Measurements from ENCODE around the gene POLR2L.

The POLR2L gene

DNA sequence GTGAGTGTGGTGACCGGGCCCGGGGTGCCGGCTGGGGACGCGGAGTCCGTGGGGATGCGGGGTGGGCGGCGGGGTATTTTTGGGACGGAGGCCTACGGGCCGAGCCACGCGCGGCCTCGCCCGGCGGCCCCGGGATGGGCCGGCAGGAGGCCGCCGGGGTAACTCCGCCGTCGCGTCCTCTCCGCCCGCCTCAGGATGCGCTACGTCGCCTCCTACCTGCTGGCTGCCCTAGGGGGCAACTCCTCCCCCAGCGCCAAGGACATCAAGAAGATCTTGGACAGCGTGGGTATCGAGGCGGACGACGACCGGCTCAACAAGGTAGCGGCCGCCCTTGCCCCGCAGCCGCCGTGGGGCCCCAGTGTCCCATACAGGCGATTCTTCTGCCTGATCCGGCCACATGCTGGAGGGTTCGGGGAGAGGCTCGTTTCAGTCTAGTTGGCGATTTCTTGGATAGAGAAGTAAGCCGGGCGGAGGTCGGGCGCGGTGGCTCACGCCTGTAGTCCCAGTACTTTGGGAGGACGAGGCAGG is 32.2 kb downstream of the POLR2L start:
- no peak for DNase-seq (ENCODE audit: low read depth)

DNA sequence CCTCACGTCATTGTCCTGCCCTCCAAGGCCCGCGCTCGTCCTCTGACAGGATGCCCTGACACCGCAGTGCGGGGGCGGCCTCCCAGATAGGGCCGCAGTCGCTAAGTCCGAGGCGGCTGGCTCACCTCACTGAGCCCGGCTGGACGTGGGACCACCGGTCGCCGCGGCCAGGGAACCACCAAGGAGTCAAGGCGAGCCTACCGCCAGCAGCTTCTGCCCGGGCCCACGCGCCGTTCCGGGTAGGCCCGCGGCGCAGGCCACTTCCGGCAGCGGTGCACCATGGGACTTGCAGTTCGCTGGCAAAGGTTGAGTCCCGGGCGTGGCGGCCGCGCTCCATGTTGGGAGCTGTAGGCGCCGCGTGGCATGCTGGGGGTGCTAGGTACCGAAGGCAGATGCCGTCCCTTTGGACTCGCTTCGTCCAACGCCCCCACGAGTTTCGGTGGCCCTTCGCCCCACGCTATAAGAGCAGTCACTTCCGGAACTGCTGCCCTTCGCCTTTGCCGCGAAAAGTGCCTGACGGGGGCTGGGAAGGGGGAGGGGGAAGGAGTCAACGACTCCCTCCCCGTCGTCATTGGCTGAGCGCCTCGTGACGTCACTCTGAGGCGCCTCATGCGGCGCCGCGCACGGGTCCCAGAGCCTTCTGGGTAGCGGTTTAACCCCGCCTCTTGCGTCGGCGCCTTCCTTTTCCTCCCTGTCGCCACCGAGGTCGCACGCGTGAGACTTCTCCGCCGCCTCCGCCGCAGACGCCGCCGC is 32.9 kb downstream of the POLR2L start, which contains the start of gene RPLP2:
Gene RPLP2 (plus strand): TSS at position 681 of the 753 bp plus-strand sequence. CDS start 268 bp downstream, outside the sequence.
- peak; percentile 96 for DNase-seq (ENCODE audit: low read depth)

DNA sequence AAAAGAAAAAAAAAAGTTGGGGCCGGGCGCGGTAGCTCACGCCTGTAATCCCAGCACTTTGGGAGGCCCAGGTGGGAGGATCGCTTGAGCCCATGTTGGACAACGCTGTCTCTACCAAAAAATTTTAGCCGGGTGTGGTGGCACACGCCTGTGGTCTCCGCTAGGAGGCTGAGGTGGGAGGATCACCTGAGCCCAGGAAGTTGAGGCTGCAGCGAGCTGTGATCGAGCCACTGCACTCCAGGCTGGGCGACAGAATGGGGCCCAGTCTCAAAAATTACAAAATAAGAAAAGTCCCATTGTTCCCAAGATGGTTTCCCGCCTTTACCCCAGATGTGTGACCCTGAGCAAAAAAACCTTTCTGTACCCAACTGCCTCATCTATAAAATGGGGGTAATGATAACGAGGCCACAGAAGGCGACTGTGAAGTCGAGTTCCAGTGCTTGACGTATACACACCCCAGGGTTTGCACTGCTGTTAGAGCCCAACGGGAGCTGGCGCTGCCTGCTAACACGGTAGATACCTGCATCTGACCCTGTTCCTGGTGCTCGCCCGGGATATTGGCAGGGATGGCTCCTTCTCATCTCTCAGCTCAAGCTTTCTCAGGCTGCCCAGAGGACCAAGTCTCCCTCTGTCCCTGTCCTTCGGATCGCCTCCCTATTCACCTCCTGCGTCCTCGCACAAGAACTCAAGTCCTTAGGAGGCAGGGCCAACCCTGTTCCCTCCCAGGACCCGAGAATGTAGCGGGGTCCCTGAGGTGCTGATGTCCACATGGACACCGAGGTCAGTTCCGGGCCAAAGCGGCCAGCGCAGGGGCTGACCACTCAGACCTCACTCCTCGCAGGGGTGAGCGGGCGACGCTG is 33.7 kb downstream of the POLR2L start:
- DNase-seq (ENCODE audit: low read depth), result no peak

DNA sequence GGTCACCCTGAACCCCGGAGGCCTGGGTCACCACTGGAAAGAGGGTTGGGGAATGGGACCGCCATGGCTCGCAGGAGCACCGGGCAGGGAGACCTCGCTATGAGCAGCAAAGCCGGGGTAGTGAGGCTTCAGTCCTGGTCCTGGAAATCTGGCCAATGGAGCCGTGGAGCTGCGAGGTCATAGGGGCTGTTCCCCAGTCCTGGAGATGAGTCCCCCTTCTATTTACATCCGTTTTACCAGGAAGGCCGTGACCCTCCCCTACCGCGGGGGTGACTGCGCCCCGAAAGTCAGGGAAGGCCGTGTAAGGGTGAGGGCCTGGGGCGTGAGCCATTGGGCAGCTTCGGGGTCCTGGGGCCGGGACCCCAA is 37.7 kb downstream of the POLR2L start:
- DNase-seq (ENCODE audit: low read depth), result no peak

DNA sequence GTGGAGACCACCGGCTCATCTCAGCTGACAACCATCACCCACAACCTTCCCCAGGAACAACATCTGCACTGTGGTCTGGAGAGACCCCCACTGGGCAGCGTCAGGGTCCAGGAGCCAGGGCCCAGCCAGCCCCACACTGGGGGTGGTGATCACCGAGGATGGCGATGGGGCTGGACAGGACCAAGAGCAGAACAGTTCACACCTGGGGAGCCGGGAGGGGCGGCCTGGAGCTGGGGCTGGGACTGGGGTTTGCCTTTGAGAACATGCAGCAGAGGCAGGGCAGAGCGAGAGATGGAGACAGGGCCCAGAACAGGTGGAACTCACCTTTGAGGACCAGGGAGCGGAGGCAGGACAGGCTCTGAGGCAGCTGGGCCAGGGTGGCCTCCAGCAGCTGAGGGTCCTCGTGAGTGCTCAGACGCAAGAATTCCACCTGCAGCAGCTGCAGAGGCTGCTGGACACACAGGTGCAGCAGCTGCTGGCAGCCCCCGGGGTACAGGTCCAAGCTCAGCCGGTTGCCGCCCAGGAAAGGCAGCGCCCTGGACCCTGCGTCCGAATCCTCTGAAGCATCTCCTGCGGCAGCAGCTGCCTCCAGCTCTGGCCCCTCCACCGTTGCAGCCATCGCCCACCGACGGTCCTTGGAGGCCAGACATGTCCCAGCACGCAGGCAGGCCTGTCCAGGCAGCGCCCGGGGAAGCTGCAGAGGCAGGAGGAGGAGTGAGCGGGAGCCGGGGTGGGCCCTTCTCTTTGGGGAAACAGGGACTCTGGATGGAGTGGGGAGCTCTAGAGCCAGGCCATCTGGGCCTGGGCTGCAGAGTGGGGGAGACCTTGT is 38.3 kb downstream of the POLR2L start:
- DNase-seq (ENCODE audit: low read depth), result no peak

DNA sequence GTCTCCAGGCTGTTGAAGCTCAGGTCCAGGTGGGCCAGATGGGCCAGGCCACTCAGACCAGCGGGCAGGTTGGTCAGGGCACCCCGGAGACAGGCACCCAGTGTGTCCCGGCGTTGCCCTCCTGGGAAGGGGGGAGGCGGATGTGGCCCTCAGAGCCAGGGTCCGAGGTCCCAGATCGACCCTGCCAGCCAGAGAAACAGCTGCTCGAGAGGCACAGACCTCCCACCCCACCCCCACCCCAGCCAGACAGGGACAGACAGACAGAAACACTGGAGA is 38.9 kb downstream of the POLR2L start:
- no peak for DNase-seq (ENCODE audit: low read depth)

DNA sequence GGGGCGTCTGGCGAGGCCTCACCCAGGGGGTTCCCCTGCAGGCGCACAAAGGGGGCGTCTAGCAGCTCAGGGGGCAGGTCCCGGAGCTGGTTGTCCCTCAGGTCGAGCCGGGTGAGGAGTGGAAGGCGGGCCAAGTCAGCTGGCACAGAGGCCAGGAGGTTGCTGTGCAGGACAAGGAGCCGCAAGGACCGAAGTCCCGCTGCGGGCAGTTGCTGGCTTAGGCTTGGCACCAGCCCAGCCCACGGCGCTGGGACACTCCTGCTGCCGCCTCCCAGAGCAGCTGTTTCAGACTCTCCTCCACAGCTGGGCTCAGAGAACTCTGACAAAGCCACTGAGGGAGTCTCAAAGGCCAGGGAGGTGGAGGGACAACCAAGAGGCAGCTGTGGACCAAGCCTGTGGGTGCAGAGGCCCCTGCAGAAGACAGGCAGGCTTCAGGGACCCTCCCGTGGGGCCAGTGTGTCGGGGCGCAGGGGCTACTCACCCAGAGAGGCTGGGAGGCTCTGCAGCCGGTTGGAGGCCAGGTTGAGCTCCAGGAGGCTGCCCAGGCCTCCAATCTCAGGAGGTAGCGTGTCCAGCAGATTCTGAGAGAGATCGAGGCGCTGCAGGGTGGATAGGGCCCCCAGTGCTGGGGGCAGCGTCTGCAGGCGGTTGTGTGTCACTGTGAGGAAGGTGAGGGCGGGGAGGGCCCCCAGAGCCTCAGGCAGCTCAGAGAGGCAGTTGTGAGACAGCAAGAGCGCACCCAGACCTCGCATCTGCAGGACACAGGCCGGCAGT is 39.4 kb downstream of the POLR2L start:
- no peak for DNase-seq (ENCODE audit: low read depth)

DNA sequence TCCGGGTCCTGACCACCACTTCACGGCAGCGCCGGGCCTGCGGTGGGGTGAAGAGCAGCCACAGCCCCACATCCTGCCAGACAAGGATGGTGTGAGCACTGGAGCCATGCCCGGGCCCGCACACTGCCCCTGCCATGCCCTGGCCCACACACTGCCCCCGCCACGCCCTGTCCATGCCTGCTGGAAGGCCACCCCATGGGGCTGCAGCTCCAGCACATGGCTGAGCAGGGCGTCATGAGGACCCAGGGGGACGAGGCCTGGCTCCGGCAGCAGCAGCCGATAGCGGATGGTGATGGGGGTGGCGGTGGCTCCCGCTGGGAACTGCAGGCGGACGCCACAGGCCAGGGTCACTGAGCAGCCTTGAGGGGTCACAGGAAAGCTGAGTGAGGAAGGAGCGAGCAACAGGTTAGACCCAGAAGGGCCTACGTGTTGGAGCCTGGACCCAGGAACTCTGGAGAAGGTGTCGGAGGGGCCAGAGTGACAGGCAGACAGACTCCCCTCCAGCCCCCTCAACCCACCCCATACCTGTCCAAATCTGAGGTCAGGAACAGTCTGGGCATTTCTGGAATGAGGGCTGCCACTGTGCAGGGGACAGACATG is 40.2 kb downstream of the POLR2L start:
- no peak for DNase-seq (ENCODE audit: low read depth)

DNA sequence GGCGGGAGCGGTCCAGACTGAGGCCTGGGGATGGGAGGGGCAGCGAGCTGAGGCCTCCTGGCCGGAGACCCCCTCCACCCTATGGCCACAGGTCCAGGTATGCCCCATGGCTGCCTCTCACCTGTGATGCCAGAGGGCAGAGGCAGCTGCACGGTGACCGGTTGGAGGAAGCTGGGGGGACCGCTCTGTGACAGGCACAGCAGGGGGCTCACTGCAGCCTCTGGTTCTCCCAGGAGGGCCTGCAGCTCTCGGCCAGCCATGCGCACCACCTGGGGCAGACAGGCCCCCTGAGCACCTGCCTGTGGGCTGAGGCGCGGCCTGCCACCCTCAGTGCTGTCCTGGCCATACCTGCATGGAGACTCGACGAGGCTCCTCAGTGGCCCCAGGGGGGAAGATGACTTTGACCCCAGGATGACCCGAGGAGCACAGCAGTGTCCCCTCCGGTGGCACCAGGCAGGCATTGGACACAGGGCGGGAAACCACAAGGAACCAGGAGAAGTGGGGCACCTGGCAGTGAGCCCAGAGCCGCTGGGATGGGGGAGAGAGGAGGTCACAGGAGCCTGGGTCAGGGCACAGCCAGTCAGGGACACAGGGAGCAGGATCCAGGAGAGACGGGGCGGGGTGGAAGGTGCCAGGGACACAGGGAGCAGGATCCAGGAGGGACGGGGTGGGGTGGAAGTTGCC is 41.1 kb downstream of the POLR2L start:
- no peak for DNase-seq (ENCODE audit: low read depth)

DNA sequence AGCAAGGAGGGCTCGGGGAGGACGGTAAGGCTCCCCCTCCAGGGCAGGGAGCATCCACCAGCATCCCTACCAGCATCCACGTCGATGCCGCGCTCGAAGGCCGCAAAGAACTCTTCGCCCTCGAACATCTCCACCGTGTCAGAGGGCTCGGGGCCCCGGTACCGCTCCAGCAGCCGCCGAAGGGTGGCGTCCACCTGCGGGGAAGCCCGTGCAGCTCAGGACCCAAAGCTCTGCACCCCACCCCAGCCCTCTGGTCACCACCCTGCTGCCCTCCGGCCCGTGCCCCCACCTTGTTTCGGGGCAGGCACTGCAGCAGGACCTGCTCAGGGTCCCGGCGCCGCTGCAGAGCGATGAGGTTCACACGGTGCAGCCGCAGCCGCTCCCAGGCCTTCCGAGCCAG is 41.9 kb downstream of the POLR2L start:
- no peak for DNase-seq (ENCODE audit: low read depth)

DNA sequence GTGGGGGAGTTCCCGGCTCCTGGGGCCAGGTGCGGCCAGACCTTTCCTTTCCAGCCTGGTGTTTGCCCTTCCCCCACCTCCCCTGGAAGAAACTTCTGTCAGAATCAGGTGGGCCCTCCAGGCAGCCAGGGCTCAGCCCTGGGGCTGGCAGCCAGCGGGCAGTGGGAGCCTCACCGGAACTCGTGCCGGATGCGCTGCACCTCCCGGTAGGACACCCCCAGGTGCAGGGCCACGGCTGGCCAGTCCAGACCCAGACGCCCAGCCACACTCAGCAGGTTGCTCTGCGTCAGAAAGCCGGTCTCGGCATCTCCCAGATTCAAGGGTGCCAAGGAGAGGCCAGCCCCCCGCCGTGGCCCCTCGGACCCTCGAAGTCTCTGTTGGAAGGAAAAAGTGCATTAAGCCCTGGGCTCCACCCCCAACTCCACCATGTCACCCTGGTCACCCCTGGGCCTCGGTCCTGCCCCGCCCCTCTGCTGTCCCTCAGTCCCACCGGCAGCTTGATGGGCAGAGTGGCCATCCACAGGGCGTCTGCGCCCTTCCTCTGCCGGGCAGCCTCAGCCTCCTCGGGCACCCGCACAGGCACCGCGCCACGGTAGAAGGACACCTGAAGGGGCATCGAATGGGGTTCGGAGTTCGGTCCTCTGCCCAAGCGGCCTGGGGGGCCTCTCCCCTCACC is 42.5 kb downstream of the POLR2L start:
- no peak for DNase-seq (ENCODE audit: low read depth)

DNA sequence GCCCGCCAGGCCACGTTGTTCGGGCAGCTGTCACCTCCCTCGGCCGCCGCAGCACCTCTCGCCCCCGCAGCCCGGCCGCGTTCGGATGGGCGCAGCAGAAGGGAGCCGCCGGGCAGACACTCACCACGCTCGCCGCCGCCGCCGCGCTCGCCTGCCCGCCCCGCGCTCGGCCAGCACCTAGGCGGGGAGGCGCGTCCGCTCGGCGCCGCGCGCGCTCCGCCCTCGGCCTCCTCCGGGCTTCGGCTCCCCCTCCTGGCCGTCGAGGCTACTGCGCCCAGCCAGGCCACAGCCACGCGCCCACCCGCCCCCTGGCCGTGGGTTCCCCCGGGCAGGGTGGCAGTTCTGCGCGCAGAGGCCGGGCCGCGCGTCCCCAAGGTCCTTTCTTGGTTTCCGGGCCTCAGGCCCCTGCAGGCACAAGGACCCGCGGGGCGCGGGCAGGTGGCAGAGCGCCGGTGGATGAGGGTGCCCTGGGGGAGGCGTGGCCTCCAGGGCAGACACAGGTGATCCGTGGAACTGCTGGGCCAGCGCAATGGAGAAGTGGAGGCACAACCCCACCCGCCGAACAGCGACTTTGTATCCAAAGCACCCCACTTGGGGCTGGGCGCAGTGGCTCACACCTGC is 44.1 kb downstream of the POLR2L start, which contains the start of gene SLC25A22:
Gene SLC25A22 (minus strand): TSS at position 189 of the 621 bp plus-strand sequence. CDS start 3,275 bp downstream, outside the sequence.
- DNase-seq (ENCODE audit: low read depth), result peak; percentile 59

DNA sequence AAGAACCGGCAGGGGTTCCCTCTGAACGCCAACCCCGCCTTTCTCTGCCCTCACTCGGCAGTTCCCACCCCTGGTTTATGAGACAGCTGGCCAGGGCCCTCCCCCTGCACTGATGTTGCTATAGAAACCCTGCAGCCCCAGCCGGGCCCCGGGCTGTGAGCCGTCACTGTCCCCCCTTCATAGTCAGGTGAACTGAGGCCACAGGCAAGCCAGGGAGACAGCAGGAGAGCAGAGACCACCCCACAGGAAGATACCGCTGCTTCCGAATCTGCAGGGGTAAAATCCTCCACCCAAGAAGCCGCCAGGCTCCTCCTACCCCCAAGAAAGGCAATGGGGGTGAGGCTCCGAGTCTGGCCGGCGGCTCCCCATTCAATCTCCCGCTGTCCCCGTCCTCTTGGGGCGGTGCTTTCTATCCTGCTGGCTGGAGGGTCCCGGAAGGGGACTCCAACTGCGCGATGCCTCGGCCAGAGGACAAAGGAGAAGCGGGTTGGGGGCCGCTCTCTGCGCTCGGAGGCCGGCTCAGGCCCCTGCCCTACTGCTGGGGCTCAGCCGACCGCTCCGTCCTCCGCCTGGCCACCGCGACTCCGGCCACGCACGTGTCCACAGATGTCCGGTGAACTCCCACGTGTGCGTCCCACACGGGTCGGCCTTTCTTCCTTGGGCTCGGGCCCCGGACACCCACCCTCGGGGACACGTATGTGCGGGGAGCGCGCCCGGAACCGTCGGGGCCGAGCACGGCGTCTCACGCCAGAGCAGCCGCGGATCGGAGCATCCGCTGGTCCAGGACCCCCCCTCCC is 44.8 kb downstream of the POLR2L start:
- DNase-seq (ENCODE audit: low read depth), result peak; percentile 52

DNA sequence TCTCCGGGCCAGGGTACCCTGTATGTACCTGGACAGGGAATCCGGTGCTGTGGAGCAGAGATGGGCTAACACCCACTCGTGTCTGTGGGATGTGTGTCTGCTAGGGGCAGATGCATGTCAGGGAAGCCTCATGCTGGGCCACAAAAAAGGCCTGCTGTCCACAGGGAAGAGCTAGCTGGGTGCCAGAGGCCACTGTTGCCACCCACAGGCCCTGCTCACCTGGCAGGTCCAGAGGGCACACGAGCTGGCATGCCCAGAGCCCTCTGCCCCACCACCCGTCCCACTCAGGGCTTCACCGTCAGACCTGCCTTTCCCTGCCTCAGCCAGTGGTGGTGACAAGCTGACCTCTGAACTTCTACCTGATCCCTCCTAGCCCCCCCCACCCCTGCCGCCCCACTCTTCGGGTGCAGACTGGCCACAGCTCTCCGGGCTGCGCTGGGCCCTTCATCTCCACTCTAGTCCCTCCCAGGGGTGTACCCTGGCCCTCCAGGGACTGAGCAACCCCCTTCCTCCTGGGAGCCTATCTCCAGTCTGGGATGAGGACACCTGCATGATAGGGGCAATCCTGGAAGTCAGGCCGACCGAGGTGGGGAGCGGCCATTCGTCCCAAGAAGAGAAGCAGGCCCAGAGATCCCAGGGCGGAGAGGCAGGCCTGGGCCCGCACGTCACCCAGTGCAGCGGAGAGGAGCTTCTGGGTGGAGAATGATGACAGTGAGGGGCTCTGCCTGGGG is 45.6 kb downstream of the POLR2L start:
- DNase-seq (ENCODE audit: low read depth), result no peak

DNA sequence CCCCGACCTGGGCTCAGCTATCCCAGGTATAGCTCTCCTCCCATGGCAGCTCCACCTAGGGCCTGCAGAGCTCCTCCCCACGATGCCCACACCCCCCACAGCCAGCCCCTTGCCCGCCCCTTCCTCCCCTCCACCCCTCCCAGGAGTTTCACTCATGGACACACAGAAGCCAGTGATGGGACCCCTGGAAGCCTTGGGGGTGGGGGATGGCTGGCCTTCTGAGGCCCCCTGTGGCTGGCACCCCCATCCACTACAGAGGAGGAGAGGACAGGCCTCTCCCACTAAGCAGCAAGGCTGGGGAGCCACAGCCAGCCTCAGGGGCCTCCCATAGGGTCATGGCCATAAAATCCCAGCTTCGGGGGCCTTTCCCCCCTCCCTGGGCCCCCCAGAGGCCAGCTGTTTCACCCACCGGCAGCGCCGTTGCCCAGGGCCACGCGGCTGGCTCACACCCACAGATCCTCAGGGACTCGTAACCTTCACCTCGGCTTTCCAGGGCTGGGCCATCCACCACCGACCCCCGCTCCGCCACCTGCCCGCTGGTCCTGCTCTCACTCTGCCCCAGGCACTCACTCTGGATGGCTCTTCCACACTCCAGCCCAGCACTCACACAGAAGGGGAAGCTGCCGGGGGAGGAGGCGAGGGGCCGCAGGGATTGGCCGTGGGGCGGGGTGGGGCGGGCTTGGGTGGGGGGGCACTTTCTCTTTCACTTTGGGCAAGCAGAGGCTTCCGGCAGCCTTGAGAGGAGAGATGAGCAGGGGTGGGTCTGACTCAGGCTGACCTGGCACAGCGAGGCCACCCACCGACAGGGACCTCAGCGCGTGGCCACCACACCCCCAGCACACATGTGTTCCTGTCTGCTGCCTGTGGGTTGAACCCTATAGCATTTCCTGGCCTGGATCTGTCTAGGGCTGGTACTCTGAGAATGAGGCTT is 46.4 kb downstream of the POLR2L start:
- DNase-seq (ENCODE audit: low read depth), result peak; percentile 53

DNA sequence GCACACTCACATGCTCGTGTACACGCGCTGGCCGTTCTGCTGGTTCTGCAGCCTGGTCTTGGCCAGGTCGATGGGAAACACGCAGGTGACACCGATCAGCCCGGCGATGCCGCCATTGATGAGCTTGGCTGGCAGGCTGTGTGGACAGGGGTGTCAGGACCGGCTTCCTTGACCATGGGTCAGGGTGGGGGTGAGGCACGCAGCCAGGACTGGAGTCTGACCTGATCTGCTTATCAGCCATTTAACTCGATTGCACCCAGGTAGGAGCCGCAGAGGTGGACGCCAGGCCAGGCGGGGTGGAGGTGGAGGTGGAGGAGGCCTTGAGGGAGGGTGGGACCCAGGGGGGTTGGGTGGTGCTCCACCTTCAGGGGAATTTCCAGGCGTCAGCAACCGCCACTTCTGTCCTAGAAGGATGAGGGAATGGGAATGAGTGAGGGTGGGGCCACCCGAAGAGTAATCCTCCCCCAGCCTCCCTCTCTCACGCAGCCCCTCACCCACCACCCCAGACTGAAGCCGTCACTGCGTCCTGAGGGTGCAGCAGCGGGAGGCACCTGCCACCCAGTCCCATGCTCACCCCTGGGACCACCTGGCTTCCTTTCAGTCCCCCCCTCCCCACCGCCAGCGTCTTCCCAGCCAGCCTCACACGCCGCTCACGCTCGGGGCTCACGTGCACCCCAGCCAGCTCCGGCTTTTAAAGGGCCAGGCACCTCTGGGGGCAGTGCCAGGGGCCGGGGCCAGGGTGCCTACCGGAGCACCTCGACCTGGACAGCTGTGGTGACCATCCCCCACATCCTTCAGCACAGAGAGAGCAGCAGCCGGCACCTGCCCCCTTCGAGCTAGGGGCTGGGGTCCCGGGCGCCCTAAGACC is 47.3 kb downstream of the POLR2L start:
- DNase-seq (ENCODE audit: low read depth), result no peak
